CD4-positive, alpha-beta T cell treated with Interleukin-6 at 100 ng/mL for 8 hours (primary cell): ENCODE results near the gene ACOT6.
"Not testable (repeated sequence)": the region's sequence is repeated elsewhere in the genome, so short reads cannot be mapped to it uniquely, and the experiment has no call there.

Source experiments
- DNase-seq: peaks from one replicate; pipeline ENCODE4 v3.0.0-alpha.2; 2020; ENCODE audit warnings: mixed read lengths, low spot score

ACOT6 gene

GRCh38 chr14:73651005-73651404 is 38.7 kb downstream of the ACOT6 start:
- DNase-seq: no peak

- no peak for DNase-seq
Measured at GRCh38 chr14:73655851-73656250, 43.5 kb downstream of the ACOT6 start.

- not testable (repeated sequence) for DNase-seq
Measured at GRCh38 chr14:73659202-73659601, 46.9 kb downstream of the ACOT6 start.

GRCh38 chr14:73660511-73660910 is 48.2 kb downstream of the ACOT6 start:
- DNase-seq: no peak

- no peak for DNase-seq
Measured at GRCh38 chr14:73661872-73662271, 49.6 kb downstream of the ACOT6 start.

GRCh38 chr14:73662487-73662943 is 50.2 kb downstream of the ACOT6 start:
- no peak for DNase-seq

GRCh38 chr14:73663548-73664212 is 51.4 kb downstream of the ACOT6 start:
- DNase-seq: no peak

- DNase-seq: no peak
Measured at GRCh38 chr14:73665130-73665529, 52.8 kb downstream of the ACOT6 start.

- no peak for DNase-seq
Measured at GRCh38 chr14:73666583-73666982, 54.3 kb downstream of the ACOT6 start.

GRCh38 chr14:73667854-73668253 is 55.5 kb downstream of the ACOT6 start:
- DNase-seq: no peak
